KMS-11 (cell line): Measurements from ENCODE around the gene AUTS2.

Source experiments
- H2AFZ ChIP-seq: fragments of 200-600 bp; sonication (generic); 2 replicates; pipeline ENCODE4 v1.6.1; 2016; ENCODE audit warnings: antibody characterized with exemption, mixed run types, low read depth
- H3K27ac ChIP-seq: fragments of 200-600 bp; sonication (generic); 2 replicates; pipeline ENCODE4 v1.6.1; 2016; ENCODE audit warnings: mild to moderate bottlenecking, mixed run types
- H3K27me3 ChIP-seq: fragments of 200-600 bp; sonication (generic); 2 replicates; pipeline ENCODE4 v1.6.1; 2017; ENCODE audit warnings: mild to moderate bottlenecking, low read depth, mixed run types, moderate library complexity; ENCODE audit not compliant: insufficient read depth
- H3K36me3 ChIP-seq: fragments of 200-600 bp; sonication (generic); 2 replicates; pipeline ENCODE4 v1.6.1; 2017; ENCODE audit warnings: mild to moderate bottlenecking, mixed run types; ENCODE audit not compliant: insufficient read depth
- H3K4me1 ChIP-seq: fragments of 200-600 bp; sonication (generic); 2 replicates; pipeline ENCODE4 v1.6.1; 2016; ENCODE audit warnings: mild to moderate bottlenecking, low read depth, mixed run types; ENCODE audit not compliant: poor library complexity, severe bottlenecking
- H3K4me2 ChIP-seq: fragments of 200-600 bp; sonication (generic); 2 replicates; pipeline ENCODE4 v1.7.0; 2016; ENCODE audit warnings: mild to moderate bottlenecking, mixed run types
- H3K4me3 ChIP-seq: fragments of 200-600 bp; sonication (generic); IDR thresholded peaks from 2 replicates; pipeline ENCODE4 v1.6.1; 2017; ENCODE audit warnings: low read depth, low read length, mixed read lengths; ENCODE audit not compliant: insufficient read depth
- H3K79me2 ChIP-seq: fragments of 200-600 bp; sonication (generic); 2 replicates; pipeline ENCODE4 v1.6.1; 2016; ENCODE audit warnings: low read depth, mixed run types; ENCODE audit not compliant: insufficient read depth
- H3K9ac ChIP-seq: fragments of 200-600 bp; sonication (generic); 2 replicates; pipeline ENCODE4 v1.6.1; 2016; ENCODE audit warnings: mild to moderate bottlenecking, mixed run types
- H4K20me1 ChIP-seq: fragments of 200-600 bp; sonication (generic); 2 replicates; pipeline ENCODE4 v1.6.1; 2016; ENCODE audit warnings: mild to moderate bottlenecking, mixed run types; ENCODE audit not compliant: insufficient read depth
- TF ChIP-seq, protein P1 (sequence below): fragments of 200-600 bp; sonication (generic); conservative IDR thresholded peaks from 2 replicates; pipeline ENCODE4 v1.6.1; 2017; ENCODE audit warnings: low read depth, mild to moderate bottlenecking, antibody characterized with exemption, low read length, moderate library complexity, mixed read lengths

Gene AUTS2

DNA sequence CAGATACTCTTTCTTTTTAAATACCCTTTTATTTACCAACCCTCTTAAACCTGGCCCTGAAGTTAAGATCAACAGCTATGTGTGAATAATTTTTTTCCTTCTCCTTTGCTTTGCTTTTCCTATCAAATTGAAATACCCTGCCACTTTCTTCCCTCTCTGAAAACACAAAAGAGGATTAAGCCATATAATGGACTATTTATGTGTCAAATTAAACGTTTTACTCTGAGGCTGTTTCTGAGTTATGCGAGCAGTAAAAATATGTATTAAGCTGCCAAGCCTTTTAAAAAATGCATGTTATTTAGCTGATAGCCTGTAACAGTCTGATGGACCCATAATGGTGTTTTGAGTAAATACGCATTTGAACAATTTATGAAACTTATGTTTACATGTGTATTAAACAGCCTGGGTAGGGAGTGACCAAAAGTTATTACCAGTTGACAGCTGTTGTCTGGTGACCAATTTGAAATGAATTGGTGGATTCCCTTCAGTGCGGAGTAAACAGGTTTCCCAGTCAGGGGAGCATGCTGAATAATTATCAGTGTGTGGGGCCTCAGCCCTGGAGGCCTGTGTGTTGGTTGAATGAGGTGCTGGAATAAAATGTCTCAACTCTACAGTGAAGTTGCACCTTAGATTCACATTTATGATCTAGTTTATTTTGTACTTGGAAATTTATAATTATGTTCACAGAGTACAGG is 89.6 kb downstream of the AUTS2 start:
- Histone ChIP-seq H3K4me2 (no peak overlapping the region), H3K79me2 (no peaks in the 10 kb centered on the region), H2AFZ (no peak overlapping the region), H3K36me3 (no peaks in the 10 kb centered on the region), H3K9ac (no peak overlapping the region), H3K27me3 (no peaks in the 10 kb centered on the region), H3K27ac (no peak overlapping the region), H3K4me1 (peaks cover 18% of the 10 kb centered on the region), H3K4me3 (no peak overlapping the region), H4K20me1 (no peaks in the 10 kb centered on the region)
- TF ChIP-seq, protein P1, sequence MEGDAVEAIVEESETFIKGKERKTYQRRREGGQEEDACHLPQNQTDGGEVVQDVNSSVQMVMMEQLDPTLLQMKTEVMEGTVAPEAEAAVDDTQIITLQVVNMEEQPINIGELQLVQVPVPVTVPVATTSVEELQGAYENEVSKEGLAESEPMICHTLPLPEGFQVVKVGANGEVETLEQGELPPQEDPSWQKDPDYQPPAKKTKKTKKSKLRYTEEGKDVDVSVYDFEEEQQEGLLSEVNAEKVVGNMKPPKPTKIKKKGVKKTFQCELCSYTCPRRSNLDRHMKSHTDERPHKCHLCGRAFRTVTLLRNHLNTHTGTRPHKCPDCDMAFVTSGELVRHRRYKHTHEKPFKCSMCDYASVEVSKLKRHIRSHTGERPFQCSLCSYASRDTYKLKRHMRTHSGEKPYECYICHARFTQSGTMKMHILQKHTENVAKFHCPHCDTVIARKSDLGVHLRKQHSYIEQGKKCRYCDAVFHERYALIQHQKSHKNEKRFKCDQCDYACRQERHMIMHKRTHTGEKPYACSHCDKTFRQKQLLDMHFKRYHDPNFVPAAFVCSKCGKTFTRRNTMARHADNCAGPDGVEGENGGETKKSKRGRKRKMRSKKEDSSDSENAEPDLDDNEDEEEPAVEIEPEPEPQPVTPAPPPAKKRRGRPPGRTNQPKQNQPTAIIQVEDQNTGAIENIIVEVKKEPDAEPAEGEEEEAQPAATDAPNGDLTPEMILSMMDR = no peak

- no peak overlapping the region for H3K9ac ChIP-seq
- no peak overlapping the region for H3K4me3 ChIP-seq
- no peaks in the 10 kb centered on the region for H3K27me3 ChIP-seq
- H2AFZ ChIP-seq = no peak overlapping the region
- no peaks in the 10 kb centered on the region for H3K36me3 ChIP-seq
- peaks cover 8% of the 10 kb centered on the region for H3K4me1 ChIP-seq
- H3K4me2 ChIP-seq = no peak overlapping the region
- TF ChIP-seq, protein P1 = no peak
- H4K20me1 ChIP-seq = no peaks in the 10 kb centered on the region
- H3K27ac ChIP-seq = no peak overlapping the region
- no peaks in the 10 kb centered on the region for H3K79me2 ChIP-seq
These were observed 92.1 kb downstream of the AUTS2 start for GRCh38 chr7:69690329-69690728.

DNA sequence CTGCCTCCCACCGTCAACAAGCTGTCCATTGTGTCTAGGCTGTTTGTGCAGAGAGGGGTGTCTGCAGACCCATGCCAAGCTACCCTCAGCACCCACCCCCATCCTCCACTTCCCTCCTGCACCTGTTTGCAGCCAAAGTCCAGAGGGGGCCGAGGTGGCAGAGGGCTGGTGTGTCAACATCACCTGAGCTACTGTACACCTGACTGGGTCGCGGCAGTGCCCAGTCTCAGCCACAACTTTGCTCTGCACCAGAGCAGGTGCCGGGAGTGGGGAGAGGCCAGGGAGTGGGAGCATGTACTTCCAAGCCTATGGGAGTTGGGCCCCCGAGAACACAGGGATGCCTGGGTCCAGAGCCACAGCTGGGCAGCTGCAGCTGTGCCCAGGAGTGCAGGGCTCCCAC is 93.1 kb downstream of the AUTS2 start:
- Histone ChIP-seq H3K4me2 (no peak overlapping the region), H3K27ac (no peak overlapping the region), H4K20me1 (no peaks in the 10 kb centered on the region), H3K27me3 (no peaks in the 10 kb centered on the region), H2AFZ (no peak overlapping the region), H3K4me1 (peaks cover 7% of the 10 kb centered on the region), H3K36me3 (no peaks in the 10 kb centered on the region), H3K9ac (no peak overlapping the region), H3K79me2 (no peaks in the 10 kb centered on the region), H3K4me3 (no peak overlapping the region)
- TF ChIP-seq, protein P1 = no peak

- H3K36me3 ChIP-seq = no peaks in the 10 kb centered on the region
- H3K9ac ChIP-seq = no peak overlapping the region
- H4K20me1 ChIP-seq = no peaks in the 10 kb centered on the region
- H3K27ac ChIP-seq = no peak overlapping the region
- no peak overlapping the region for H3K4me3 ChIP-seq
- H3K27me3 ChIP-seq = no peaks in the 10 kb centered on the region
- TF ChIP-seq, protein P1 = no peak
- no peak overlapping the region for H3K4me2 ChIP-seq
- no peaks in the 10 kb centered on the region for H3K79me2 ChIP-seq
- peaks cover 11% of the 10 kb centered on the region for H3K4me1 ChIP-seq
- H2AFZ ChIP-seq = no peak overlapping the region
These were observed 93.5 kb downstream of the AUTS2 start for GRCh38 chr7:69691734-69692133.
